Epidermal melanocyte (primary cell): ENCODE results near the gene HOXA6.

ENCODE experiments used
- DNase-seq: peaks from one replicate; pipeline ENCODE4 v3.0.0; 2011; ENCODE audit warnings: low spot score; ENCODE audit not compliant: insufficient read length

Gene HOXA6

GRCh38 chr7:27111042-27111750, 36.4 kb downstream of the HOXA6 start:
- DNase-seq: no peak

- DNase-seq: peak; percentile 80
Observed at GRCh38 chr7:27110186-27111031, 37.2 kb downstream of the HOXA6 start.

GRCh38 chr7:27109466-27110185, 37.9 kb downstream of the HOXA6 start:
- DNase-seq: no peak

- no peak for DNase-seq
Observed at GRCh38 chr7:27108390-27109127, 39.0 kb downstream of the HOXA6 start.

- DNase-seq: no peak
Observed at GRCh38 chr7:27107391-27108381, 39.9 kb downstream of the HOXA6 start.

GRCh38 chr7:27106901-27107240, 40.7 kb downstream of the HOXA6 start:
- DNase-seq: no peak

- no peak for DNase-seq
Observed at GRCh38 chr7:27106181-27106900, 41.2 kb downstream of the HOXA6 start.

GRCh38 chr7:27105301-27106031, 42.1 kb downstream of the HOXA6 start:
- DNase-seq: no peak

- no peak for DNase-seq
Observed at GRCh38 chr7:27104341-27105058, 43.1 kb downstream of the HOXA6 start.

- DNase-seq: no peak
Observed at GRCh38 chr7:27103489-27104226, 43.9 kb downstream of the HOXA6 start.

GRCh38 chr7:27102581-27103442, 44.8 kb downstream of the HOXA6 start, which contains the start of gene HOXA2:
HOXA2 (minus strand) TSS chr7:27102683; CDS start chr7:27102500, 183 bp downstream.
- no peak for DNase-seq

GRCh38 chr7:27101957-27102580, 45.5 kb downstream of the HOXA6 start:
- no peak for DNase-seq

GRCh38 chr7:27101171-27101956, 46.2 kb downstream of the HOXA6 start:
- DNase-seq: no peak

- DNase-seq: no peak
Observed at GRCh38 chr7:27100694-27101170, 46.8 kb downstream of the HOXA6 start.
